Activated T-cell treated with anti-CD3 and anti-CD28 coated beads for 4 hours (primary cell): ENCODE results near the gene TEKT3.

Experiments used
- DNase-seq: peaks from one replicate; pipeline ENCODE4 v3.0.0-alpha.2; 2020

The TEKT3 gene

GRCh38 chr17:15263206-15263579 is 78.2 kb downstream of the TEKT3 start:
- no peak for DNase-seq

- no peak for DNase-seq
Observed at GRCh38 chr17:15262291-15263205, 78.8 kb downstream of the TEKT3 start.

DNA sequence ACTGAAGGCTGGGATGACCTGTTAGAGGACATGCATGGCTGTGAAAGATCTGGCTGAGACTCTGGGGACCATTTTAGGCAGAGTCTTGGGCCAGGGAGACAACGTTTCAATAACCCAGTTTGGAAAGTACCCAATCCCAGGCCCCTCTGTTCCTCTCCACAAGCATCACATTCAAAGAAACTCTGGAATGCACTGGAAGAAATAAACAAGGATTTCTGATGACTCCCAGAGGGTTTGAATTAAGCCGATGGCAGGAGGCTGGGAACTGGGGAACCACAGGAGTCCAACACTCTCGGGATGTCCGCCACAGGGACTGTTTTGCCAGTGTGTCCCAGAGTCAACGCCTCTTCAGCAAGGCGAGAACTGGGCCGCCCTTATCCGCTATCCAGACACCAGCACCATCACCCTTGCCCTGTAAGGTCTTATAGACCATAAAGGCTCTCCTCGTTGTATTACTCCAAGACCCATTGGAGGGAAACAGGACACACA is 79.6 kb downstream of the TEKT3 start:
- no peak for DNase-seq

DNA sequence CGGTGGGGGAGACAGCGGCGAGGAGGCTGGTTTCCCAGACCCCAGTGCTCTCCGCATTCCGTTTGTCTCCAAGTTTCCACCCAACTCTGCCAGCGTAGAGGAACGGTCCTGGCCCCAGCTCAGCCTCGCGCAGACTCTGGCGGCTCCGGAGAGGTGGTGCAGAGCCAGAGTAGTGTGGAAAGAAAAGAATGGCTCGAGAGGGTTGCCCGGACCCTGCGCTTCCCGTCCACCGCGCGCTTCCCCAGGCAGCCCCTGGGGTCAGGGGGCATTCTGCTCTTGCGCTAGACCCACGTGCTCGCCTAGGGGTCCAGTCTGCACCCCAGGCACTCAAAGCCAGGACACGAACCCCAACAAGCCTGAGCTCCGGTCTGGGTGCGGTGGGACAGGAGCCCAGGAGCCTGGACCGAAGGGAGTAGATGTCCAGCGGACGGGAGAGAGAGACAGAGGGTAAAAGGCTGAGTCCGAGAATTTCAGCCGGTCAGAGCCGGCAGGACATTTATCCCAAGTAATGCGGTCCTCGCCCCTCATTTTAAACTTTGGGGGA is 80.1 kb downstream of the TEKT3 start:
- no peak for DNase-seq

- DNase-seq: no peak
Observed at GRCh38 chr17:15260376-15261257, 80.8 kb downstream of the TEKT3 start.

GRCh38 chr17:15257796-15258512 is 83.4 kb downstream of the TEKT3 start:
- no peak for DNase-seq

DNA sequence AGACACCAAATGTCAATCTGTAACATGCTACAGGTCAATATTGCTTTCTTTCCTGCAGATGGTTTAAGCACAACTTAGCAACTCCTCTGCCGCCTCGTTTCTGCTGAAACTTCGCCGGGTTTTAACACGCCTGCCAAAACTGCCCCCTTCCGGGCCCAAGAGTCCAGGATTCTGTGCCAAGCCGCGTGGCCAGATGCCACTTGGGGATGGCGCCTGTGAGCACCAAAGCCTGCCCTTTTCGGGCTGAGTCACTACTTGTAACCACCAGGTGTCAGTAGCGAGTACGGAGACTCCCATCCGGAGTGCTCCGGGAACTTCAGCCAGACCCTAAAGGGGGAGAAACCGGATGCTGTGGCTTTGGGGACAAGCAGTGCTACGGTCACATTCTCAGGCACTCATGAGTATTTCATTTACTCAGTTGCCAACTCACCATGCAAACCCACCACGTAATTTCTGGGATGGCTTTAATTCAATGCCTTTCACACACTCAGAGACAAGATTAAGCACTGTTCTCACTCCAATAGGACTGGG is 84.1 kb downstream of the TEKT3 start:
- peak; percentile 38 for DNase-seq

- no peak for DNase-seq
Observed at GRCh38 chr17:15256689-15257088, 84.7 kb downstream of the TEKT3 start.

DNA sequence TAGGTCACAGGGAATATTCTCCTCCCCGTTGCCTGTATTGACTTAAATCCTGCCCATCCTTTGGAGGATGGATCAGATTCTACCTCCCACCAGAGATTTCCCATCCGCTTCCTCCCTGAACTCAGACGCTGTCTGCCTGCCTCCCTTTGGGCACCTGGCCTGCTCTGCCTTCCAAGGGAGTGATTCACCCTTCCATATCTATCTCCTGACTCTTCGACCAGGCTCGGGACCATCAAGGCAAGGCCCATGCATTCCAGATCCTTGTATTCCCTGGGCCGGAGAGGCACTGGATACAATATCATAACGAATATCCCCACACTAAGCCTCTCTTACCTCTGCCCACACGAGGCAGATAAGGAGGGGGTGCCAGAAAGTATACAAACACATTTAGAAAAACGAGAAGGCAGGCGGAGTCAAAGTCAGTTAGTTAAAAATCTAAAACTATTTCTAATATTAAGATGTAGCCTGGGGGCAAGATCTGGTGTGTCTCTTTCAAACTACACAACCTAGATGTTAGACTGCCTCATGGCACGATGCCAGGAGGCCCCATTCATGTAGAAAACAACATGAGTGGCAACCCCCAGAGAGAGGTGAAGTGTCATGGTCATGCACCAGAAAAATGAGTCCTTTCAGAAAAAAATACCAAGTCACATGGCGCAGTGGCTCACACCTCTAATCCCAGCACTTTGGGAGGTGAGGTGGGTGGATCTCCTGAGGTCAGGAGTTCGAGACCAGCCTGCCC is 85.5 kb downstream of the TEKT3 start:
- DNase-seq: no peak
